GM19438 (cell line): ENCODE measurements around the gene TERT.
"Not testable (repeated sequence)": the region's sequence is repeated elsewhere in the genome, so short reads cannot be mapped to it uniquely, and the experiment has no call there.

Source experiments
- ATAC-seq: cut with Tn5 transposase; IDR thresholded peaks from one replicate; pipeline ENCODE4 v1.9.1; 2021; ENCODE audit warnings: low read depth; ENCODE audit not compliant: unreplicated experiment

The TERT gene

DNA sequence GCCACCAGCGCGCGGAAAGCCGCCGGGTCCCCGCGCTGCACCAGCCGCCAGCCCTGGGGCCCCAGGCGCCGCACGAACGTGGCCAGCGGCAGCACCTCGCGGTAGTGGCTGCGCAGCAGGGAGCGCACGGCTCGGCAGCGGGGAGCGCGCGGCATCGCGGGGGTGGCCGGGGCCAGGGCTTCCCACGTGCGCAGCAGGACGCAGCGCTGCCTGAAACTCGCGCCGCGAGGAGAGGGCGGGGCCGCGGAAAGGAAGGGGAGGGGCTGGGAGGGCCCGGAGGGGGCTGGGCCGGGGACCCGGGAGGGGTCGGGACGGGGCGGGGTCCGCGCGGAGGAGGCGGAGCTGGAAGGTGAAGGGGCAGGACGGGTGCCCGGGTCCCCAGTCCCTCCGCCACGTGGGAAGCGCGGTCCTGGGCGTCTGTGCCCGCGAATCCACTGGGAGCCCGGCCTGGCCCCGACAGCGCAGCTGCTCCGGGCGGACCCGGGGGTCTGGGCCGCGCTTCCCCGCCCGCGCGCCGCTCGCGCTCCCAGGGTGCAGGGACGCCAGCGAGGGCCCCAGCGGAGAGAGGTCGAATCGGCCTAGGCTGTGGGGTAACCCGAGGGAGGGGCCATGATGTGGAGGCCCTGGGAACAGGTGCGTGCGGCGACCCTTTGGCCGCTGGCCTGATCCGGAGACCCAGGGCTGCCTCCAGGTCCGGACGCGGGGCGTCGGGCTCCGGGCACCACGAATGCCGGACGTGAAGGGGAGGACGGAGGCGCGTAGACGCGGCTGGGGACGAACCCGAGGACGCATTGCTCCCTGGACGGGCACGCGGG, at the start of gene TERT:
TERT (minus strand) TSS at position 234 of the 815 bp plus-strand sequence; CDS start at position 155, 79 bp downstream.
- no peak for ATAC-seq

DNA sequence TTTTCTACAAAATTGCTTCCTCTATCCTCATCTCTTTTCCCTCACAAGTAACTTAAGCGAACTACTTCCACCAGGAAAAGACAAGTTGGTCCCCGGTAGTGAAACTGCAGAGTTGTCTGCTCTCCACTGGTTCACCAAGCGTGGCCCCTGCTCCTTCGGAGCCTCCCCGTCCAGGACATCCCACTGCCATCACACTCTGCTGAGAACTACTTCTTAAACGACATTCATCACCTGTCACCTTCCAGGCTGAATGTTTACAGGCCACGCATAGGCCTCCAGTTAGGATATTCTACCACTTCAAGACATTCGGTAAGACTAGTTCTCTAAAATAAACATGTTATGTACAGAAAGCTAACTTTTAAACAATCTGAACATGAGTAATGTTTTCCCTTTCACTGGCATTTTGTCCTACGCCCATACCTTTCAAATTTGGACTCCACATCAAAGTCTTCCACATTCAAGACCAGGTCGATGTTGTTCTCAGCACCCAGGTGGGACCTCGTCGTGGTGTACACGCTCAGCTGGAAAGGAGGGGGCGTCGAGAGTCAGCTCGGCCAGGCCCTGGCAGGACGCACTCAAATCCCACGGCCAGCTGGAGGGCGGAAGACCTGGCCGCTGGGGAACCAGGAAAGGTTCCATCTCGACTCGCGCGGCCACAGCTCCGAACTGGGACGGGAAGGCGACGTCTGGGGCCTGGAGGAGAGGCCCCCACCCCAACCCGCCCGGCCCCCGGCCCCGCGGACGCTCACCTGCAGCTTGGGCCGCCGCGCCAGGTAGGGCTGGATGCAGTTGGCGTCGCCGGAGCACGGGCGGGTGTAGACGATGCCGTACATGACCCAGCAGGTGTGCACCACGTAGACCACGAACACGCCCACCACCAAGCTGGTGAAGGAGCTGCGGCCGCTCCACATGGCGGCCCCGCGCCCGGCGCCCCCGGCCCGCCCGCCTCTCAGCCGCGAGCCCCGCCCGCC, 49.3 kb upstream of the TERT start:
- ATAC-seq, result no peak

DNA sequence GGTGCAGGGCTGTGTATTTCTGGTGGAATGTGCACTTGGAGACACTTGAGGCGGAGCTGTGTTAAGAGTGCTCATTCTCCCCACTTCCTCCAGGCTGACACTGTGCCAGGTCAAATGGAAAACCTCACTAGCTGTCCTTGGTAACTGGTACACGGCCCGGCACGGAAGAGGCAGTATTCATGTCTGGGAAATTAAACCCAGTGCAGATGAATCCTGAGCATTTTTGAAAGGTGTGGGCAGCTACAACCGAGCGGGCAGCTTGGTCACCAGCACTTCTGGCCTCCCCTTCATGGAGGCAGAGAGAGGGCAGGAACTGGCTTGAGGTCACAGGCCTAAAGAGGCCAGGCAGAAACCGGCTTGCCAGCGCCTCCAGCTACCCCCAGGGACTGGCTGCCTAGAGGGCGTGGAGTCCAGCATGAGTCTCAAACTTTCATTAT, 48.5 kb upstream of the TERT start:
- no peak for ATAC-seq

DNA sequence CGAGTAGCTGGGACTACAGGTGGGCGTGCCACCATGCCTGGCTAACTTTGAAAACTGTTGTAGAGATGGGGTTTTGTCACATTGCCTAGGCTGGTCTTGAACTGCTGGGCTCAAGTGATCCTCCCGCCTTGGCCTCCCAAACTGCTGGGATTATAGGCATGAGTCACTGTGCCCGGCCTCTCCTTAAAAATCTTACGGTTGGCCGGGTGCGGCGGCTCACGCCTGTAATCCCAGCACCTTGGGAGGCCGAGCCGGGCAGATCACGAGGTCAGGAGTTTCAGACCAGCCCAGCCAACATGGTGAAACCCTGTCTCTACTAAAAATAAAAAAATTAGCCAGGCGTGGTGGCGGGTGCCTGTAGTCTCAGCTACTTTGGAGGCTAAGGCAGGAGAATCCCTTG, 47.8 kb upstream of the TERT start:
- not testable (repeated sequence) for ATAC-seq

DNA sequence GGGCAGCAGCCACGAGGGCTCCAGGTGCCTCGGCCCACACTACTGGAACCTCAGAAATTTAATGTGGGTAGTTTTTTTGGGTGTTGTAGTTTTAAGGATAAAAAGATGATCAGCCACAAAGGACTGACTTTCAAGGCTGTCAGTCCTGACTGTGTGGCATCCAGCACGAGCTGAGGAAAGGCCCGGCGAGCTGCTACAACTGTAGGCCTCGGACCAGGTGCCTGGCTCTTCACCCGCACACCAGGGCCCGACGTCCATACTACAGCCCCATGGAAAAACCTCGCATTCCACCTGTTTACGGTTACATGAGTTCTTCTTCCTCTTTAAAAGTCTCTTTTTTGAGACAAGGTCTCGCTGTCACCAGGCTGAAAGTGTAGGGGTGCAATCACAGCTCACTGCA, 47.4 kb upstream of the TERT start:
- no peak for ATAC-seq

DNA sequence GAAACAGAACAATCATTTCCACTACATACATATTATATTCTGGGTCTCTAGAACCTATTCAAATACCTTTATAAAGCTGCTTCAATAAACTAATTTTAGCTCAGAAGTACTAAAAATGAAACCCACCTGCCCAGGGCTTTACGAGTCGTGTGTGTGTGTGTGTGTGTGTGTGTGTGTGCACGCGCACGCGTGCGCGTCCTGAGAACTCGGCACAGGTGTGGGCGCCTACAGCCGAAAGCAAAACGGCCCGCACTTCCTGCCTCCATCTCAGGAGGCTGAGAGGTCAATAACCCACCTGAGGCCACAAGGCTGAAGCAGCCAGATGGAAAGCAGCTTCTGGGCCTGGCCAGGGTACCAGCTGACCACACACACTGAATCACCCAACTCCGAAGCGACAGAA, 47.0 kb upstream of the TERT start:
- no peak for ATAC-seq

DNA sequence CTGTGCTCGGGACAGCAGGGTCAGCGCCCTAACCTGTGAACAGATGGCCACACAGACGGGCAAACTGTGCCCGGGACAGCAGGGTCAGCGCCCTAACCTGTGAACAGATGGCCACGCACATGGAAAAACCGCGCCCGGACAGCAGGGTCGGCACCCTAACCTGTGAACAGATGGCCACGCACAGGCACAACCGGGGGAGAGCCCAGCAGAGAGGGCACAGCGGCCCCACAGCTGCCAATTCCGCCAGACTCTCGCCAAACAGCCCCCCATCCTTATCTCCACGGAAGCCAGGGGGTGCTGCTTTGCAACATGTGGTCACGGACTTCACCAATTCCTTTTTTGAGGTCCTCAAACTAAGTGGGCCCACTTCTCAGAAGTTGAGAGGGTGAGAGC, 44.9 kb upstream of the TERT start:
- not testable (repeated sequence) for ATAC-seq

DNA sequence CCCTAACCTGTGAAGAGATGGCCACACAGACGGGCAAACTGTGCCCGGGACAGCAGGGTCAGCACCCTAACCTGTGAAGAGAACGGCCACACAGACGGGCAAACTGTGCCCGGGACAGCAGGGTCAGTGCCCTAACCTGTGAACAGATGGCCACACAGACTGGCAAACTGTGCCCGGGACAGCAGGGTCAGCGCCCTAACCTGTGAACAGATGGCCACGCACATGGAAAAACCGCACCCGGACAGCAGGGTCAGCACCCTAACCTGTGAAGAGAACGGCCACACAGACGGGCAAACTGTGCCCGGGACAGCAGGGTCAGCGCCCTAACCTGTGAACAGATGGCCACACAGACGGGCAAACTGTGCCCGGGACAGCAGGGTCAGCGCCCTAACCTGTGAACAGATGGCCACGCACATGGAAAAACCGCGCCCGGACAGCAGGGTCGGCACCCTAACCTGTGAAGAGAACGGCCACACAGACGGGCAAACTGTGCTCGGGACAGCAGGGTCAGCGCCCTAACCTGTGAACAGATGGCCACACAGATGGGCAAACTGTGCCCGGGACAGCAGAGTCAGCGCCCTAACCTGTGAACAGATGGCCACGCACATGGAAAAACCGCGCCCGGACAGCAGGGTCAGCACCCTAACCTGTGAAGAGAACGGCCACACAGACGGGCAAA, 44.4 kb upstream of the TERT start:
- not testable (repeated sequence) for ATAC-seq

DNA sequence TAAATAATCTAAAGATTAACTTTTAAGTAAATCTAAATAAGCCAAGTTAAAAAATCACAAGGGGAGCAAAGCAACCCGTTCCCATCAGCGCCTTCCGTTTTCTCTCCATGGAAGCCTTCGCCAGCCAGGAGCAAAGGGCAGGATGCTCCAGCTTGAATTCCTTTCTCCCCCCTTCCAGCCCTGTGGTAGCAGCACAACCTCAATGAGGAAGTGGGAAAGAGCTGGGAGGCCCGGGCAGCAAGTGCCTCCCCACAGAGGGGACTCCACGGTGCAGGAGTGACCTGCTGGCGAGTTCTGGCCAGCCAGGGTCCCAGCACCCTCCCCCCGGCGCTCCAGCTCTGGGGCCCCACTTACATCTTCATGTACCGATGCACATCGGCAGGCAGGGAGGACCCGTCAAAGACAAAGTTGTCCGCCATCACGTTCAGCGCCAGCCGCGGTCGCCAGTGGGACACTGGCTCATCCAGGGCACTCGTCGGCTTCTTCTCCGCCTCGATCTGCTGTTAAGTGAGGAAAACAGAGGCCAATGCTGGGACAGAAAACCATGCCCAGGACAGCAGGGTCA, 43.7 kb upstream of the TERT start:
- no peak for ATAC-seq

DNA sequence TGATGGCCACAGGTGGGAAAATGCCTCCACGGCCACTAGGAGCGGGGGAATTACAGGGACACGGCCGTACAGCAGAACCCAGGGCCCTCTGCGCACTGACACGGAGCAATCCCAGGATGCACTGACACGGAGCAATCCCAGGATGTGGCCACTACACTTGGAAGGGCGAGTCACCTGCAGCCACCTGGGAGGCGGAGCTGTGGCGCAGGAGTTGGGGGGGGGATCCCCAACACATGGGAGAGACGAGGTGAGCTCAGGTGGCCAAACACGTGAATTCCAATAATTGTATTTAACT, 43.3 kb upstream of the TERT start:
- ATAC-seq, result no peak

DNA sequence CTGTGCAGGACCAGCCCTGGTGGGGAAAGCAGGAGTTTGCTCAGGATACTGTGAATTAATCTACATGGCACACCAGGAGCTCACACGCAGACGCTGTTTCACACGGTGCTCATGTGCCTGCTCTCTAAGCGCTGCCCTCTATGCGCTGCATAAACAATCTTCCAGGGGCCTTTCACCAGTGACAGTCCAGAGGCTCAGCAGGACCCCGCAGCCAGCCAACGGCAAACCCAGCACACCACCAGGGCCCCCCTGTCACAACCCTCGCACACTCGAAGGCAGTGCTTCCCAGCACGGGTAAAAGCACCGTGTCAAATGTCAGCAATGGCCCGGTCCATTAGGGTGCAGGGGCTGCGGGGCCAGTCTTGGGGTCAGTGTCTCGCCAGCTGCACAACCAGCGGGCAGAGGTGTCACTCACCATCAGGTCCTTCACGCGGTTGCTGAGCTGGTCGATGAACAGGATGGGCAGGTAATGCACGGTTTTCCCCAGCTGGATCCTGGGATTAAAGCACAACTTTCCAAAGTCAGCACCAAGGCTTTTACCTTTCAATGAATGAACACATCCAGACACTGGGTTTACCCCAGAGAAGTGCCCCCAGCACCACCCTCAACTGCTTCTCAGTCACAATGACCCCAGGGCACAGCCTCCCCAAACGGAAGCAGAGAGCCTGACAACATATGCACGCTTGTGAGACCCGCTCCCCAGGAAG, 42.8 kb upstream of the TERT start:
- ATAC-seq, result no peak

DNA sequence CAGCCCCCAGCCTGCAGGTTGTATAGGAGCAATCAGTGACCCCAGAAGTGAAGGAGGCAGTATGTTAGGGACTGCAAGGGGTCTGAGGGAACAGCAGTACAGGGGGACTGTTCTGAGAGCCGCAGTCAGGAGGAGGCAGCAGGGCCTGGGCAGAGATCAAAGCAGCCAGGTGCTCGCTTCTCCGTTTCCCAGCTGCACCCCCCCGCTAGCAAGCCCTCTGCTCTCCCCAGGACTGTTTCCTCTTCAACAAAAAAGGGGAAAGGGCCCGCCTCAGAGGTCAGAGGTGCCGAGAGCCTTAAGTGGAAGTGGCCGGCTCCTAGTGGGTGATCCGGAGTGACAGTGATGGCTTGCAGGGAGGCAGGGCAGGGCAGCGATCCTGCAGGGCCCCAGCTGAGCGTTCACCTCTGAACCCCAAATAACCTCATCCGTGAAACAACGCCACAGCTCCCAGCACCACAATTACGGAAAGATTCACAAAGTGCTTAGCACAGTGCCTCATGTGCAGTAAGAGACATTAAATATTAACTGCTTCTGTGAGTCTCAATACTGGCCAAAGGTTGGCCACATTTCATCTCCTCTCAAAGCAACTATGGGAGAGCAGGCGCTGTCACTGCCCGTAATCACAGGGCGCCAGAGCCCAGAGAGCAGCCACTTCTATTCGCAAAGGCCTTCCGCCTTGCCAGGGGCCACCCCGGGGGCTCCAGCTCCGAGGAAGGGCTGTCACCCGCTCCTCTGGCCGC, 42.1 kb upstream of the TERT start:
- ATAC-seq, result no peak

DNA sequence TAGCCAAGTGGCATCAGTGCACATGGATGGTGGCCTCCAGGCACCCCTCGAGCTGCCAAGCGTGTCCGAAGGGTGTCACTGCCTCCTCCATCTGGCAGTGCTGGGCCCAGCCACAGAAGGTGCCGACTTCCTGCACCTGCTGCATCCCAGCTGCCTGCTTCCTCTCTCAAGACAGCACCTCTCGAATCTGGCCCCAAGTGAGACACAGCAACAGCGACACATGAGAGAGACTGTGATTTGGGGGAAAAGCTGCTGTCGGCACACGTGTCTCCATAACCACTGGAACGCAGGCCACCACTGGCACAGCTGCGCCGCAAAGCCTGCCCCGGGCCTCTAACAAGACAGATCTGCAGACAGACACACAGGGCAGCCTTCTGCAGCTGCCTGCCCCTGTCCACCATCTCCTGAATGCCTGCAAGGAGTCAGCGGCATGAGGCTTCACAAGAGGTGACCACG, 41.3 kb upstream of the TERT start:
- ATAC-seq, result no peak

DNA sequence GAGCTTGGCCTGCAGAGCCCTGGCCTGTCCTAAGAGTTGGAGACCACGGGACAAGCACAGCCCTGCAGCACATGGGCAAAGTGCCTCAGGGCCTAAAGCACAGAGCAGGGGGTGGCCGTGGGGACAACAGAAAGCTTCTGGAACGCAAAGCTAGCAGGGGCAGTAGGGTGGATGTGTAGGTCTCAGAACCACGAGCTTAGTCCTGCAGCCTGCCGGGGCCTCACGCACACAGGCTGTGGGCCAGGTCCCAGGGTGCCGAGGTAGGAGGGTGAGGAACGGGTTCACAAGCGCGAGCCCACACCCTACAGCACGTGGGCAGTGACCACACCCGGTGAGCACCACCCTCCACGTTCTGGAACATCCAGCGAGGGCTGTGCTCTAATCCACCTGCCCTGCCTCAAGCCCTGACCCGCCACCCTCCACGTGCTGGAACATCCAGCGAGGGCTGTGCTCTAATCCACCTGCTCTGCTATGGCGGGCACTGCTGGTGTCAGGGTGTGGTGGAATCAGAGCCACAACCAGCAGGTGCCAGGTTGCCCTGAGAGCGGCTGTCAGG, 40.8 kb upstream of the TERT start:
- no peak for ATAC-seq

DNA sequence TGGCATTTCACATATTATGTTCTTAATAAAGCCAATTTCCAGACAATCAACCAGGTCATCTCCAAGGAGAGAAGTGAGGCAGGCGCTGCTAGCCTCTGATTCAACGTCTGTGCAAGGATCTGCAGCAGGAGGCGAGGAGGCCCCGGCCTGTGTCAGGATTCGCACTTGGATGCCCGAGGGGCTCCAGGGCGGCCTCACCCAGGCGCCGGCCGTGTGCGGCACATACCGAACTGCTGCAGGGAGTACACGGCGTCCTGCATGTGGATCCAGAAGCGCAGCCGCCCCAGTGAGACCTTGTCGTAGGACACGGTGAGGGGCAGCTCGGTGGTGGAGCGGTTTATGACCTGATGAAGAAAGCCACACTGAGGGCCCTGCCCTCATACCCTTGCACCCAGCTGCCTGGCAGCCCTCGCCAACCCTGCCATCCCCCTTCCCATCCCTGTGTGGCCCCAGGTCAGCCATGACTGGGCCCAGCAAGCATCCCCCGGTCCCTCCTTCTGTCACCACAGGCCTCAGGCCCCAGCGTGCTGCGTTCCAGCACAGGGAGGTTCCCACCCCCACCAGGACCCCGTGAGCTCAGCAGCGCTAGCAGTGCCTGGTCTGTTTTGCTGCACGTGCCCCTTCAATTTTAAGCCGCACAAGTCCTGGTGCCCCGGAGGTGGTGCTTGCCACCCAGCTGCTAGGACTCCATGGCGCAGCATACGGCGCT, 40.1 kb upstream of the TERT start:
- no peak for ATAC-seq

DNA sequence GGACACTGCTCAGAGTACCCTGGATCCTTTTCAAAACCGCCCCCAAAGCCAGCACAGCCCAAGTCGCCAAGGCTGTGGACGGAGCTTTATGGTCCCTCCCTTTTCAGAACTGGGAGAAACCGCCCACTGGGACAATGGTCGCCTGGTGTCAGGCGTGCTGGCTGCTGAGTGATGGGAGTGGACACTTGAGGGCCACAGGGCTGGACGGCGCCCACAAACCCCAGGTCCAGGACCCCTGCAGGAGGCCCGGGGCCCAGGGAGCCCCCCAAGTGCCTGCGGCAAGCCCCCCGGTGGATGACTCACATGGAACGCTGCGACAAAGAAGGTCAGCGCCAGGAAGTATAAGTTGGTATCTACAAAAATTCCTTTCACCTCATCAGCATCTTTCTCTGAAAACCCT, 39.1 kb upstream of the TERT start:
- ATAC-seq, result no peak

DNA sequence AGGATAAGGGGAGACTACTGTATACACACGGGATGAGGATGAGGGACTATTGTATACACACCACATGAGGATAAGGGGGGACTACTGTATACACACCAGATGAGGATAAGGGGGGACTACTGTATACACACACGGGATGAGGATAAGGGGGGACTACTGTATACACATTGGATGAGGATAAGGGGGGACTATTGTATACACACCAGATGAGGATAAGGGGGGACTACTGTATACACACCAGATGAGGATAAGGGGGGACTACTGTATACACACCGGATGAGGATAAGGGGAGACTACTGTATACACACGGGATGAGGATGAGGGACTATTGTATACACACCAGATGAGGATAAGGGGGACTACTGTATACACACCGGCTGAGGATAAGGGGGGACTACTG, 38.4 kb upstream of the TERT start:
- not testable (repeated sequence) for ATAC-seq

DNA sequence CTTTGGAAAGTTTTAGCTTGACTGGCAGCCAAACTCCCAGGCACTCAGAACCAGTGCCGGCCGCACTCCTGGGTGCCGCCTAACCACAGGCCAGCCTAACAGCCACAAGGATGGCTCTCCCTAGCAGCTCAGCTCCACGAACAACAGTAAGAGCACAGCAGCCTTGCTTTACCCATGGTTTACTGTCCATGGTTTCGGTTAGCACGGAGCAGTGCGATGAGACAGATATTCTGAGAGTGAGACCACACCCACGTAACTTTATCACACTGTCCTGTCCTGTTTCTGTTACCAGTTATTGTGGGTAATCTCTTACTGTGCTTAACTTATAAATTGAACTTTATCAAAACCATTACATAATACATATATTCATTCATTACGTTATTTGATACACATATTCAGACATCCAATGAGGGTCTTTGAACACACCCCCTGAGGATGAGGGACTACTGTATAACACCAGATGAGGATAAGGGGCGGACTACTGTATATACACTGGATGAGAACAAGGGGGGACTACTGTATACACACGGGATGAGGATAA, 37.7 kb upstream of the TERT start:
- no peak for ATAC-seq
